Activated T-cell treated with anti-CD3 and anti-CD28 coated beads, Interleukin-2, amount 50 U/mL, for 4 hours (primary cell): Measurements from ENCODE around the gene OR2A42. TPM values are rescaled to one million over a fixed set of nuclear protein-coding genes. Genes with fewer than 3 reads are reported as not detected.
"Not testable (repeated sequence)": the region's sequence is repeated elsewhere in the genome, so short reads cannot be mapped to it uniquely, and the experiment has no call there.

ENCODE experiments used
- ATAC-seq, 2 donors: fragments of 200-7000 bp; cut with Tn5 transposase; one replicate each; pipeline ENCODE4 v1.10.0; 2021
- DNase-seq: peaks from one replicate; pipeline ENCODE4 v3.0.0-alpha.2; 2020
- H3K27me3 Mint-ChIP-seq: one replicate; pipeline ENCODE4 v1.8.0; 2021; ENCODE audit warnings: low read depth, mixed read lengths
- H3K36me3 Mint-ChIP-seq: one replicate; pipeline ENCODE4 v1.8.0; 2022; ENCODE audit warnings: mixed read lengths; ENCODE audit not compliant: insufficient read depth
- H3K4me1 Mint-ChIP-seq: one replicate; pipeline ENCODE4 v1.8.0; 2021; ENCODE audit warnings: low read depth, mixed read lengths
- H3K4me3 Mint-ChIP-seq: one replicate; pipeline ENCODE4 v1.8.0; 2021; ENCODE audit warnings: mild to moderate bottlenecking, moderate library complexity, mixed read lengths
- H3K9me3 Mint-ChIP-seq: one replicate; pipeline ENCODE4 v1.8.0; 2021; ENCODE audit warnings: mixed read lengths
- total RNA-seq, 3 donors: library from RNA; stranded (reverse); gene quantifications; one replicate each; pipeline ENCODE4 v1.2.1, GENCODE V29; 2021

OR2A42 gene
- total RNA-seq, 3 donors from 2014 or later: not detected

DNA sequence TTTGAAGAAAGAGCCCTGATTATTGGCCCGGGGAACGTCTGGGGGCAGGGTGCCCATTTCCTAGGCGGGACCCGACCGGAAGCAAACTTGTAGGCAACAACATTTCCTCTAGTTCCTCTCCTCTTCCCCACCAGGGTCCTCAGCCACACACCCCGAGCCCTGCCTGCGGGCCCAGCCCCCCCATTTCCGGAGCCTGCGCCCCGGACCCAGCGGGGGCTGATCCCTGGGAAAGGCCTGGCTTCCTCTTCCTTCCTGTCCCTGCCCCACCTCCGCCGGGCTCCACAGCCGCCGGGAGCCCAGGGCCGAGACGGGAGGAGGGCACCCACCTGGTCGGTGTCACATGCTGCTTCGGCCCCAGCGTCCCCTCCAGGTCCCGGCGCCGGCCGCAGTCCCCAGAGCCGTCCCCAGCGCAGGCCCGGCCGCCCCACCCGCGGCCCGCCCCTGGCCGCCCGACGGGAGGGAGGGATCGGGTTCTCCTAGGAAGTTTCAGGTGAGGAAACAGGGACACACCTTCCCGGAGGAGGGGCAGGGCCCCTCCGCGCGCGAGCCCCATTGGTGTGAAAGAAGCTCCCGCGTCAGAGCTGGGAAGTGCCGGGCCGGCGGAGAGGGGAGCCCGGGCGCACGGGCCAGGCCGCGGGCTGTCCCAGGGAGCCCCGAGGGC, 44.1 kb downstream of the OR2A42 start, which contains the start of gene ARHGEF35:
TSS of gene ARHGEF35 (minus strand) at position 622 of the 661 bp plus-strand sequence. CDS start 7,450 bp downstream, outside the sequence.
- not testable (repeated sequence) for DNase-seq, H3K27me3 Mint-ChIP-seq, H3K36me3 Mint-ChIP-seq, H3K9me3 Mint-ChIP-seq, H3K4me1 Mint-ChIP-seq
- peak within 1 kb of the TSS; percentile 46 for H3K4me3 Mint-ChIP-seq
- peak; percentile 71 to 75 for ATAC-seq

- DNase-seq, ATAC-seq, H3K4me3 Mint-ChIP-seq, H3K9me3 Mint-ChIP-seq, H3K27me3 Mint-ChIP-seq, H3K36me3 Mint-ChIP-seq, H3K4me1 Mint-ChIP-seq: not testable (repeated sequence)
These were observed 45.0 kb downstream of the OR2A42 start for GRCh38 chr7:144194453-144194852.

GRCh38 chr7:144193782-144194181, 45.6 kb downstream of the OR2A42 start:
- H3K36me3 Mint-ChIP-seq, H3K4me1 Mint-ChIP-seq, H3K4me3 Mint-ChIP-seq, DNase-seq, H3K9me3 Mint-ChIP-seq, ATAC-seq, H3K27me3 Mint-ChIP-seq: not testable (repeated sequence)

DNA sequence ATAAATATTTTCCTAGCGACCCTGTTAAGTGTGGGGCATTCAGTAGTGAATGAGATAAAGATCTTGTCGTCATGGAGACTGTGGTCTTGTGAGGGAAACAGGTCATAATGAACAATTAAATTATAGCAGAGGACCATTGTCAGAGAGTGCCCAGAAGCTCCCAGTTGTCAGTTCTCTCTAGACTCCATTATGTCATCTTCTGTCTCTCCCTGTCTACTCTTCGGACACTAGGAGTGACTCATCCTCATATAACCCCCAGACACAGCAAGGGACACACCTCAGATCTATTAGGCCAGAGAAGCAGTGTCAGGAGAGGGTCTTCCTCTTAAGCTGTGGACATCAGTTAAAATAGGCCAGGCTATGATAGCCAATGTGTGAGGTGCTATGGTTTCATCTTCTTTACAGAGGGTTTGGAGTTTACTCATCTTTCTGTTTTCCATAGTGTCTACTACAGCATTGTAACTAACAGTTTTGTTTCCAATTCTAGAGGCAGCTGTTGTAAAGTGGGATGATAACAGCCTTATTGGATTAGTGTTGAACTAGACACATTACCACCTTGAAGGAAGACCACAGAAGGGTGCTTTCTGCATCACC, 50.7 kb downstream of the OR2A42 start:
- not testable (repeated sequence) for DNase-seq, H3K27me3 Mint-ChIP-seq, H3K4me1 Mint-ChIP-seq, H3K36me3 Mint-ChIP-seq, H3K9me3 Mint-ChIP-seq, H3K4me3 Mint-ChIP-seq
- ATAC-seq: peak in 1 of 2 donors; percentile 31

DNA sequence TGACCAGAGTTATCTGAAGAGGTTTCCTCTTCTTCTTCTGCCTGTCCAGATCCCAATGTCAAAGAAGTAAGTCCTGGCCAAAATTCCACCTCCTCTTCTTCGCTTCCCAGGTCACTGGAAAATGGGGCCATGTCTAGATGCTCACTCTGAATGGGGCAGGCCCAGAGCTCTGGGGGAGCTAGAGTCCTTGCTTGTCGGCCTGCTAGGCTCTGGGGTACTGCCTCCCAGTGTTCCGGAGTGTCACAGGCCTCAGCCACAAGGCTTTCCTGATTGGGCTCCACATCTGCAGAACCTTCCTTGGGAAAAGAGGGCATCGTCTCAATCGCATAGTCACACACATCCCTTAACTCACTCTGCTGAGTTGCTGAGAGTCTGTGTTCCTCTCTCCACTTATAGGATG, 51.6 kb downstream of the OR2A42 start:
- H3K4me3 Mint-ChIP-seq, H3K4me1 Mint-ChIP-seq, H3K36me3 Mint-ChIP-seq, H3K27me3 Mint-ChIP-seq, H3K9me3 Mint-ChIP-seq, ATAC-seq, DNase-seq: not testable (repeated sequence)

GRCh38 chr7:144183166-144183565, 56.2 kb downstream of the OR2A42 start, which contains the start of gene CTAGE4:
CTAGE4 (plus strand) TSS chr7:144183466; CDS start chr7:144183504, 38 bp downstream.
- not testable (repeated sequence) for ATAC-seq, H3K36me3 Mint-ChIP-seq, H3K27me3 Mint-ChIP-seq, H3K4me1 Mint-ChIP-seq, H3K4me3 Mint-ChIP-seq, DNase-seq, H3K9me3 Mint-ChIP-seq

- H3K9me3 Mint-ChIP-seq, H3K36me3 Mint-ChIP-seq, H3K4me1 Mint-ChIP-seq, H3K4me3 Mint-ChIP-seq, H3K27me3 Mint-ChIP-seq, DNase-seq, ATAC-seq: not testable (repeated sequence)
These were observed 60.3 kb downstream of the OR2A42 start for GRCh38 chr7:144179165-144179479.

DNA sequence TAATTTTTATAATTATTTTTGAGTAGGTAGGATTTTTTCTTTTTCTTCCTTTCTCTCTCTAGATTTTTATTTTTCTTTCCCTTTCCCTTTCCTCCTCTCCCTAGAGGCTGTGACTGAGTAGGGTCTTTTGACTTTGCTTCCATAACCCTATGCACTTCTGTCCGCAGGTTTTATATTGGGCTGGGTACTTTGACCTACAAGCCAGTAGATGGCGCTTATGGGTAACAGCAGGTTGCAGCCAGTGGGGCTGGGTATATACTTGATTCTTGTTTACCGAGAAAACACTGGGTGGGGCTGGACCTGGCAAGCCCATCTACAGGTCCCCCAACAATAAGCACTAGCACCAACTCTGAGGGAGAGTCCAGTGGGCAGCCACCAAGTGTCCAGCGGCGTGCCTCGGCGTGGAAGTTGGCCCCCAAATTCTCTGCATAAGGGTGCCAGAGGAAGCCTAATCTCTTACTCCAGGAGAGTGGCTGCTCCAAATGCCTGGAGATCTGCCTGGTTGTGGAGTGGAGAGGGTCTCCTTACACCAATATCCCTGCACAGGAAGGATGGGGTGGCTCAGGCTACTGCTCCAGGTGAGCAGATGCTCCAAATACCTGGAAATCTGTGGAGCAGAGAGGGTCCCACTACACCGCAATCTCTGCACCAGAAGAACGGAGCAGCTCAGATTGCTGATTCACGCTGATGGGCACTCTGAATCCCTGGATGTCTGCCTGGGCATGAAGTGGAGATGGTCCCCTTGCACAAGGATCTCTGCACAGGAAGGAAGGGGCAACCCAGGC, 60.8 kb downstream of the OR2A42 start:
- H3K4me3 Mint-ChIP-seq, H3K9me3 Mint-ChIP-seq, H3K36me3 Mint-ChIP-seq, H3K27me3 Mint-ChIP-seq, H3K4me1 Mint-ChIP-seq, DNase-seq: not testable (repeated sequence)
- peak; percentile 73 to 82 for ATAC-seq

Other genes with a start within 250 kb of the OR2A42 start
- gene OR6B1, start 239.3 kb downstream of the OR2A42 start, total RNA-seq: not detected
- gene OR2A5, start 190.7 kb downstream of the OR2A42 start, total RNA-seq: not detected
- gene OR2A25, start 169.8 kb downstream of the OR2A42 start, total RNA-seq: not detected
- gene OR2A12, start 153.3 kb downstream of the OR2A42 start, total RNA-seq: not detected
- not detected for gene OR2A2, start 130.0 kb downstream of the OR2A42 start, total RNA-seq
- not detected for gene OR2A14, start 116.4 kb downstream of the OR2A42 start, total RNA-seq
- gene CTAGE4, start 56.1 kb downstream of the OR2A42 start, total RNA-seq: 1 to 10 TPM in 1 of 3 donors, under 1 TPM in 2; 0.29 to 1.6 (median 0.61) TPM
- 1 to 10 TPM; 1.7 to 4.0 (median 2.6) TPM for gene ARHGEF35, start 43.8 kb downstream of the OR2A42 start, total RNA-seq
- gene OR2A7, start 25.2 kb upstream of the OR2A42 start, total RNA-seq: under 1 TPM; 0.42 to 0.71 (median 0.58) TPM
- gene CTAGE8, start 29.7 kb upstream of the OR2A42 start, total RNA-seq: under 1 TPM; 0.14 to 0.53 (median 0.29) TPM
- gene OR2A1, start 72.8 kb upstream of the OR2A42 start, total RNA-seq: not detected
- 1 to 10 TPM; 4.8 to 8.4 (median 5.7) TPM for gene ARHGEF5, start 115.8 kb upstream of the OR2A42 start, total RNA-seq
- not detected for gene NOBOX, start 164.1 kb upstream of the OR2A42 start, total RNA-seq